Prostate gland (tissue), 2 donors: ENCODE data around the gene SMIM35.

Experiments used
- POLR2A ChIP-seq: fragments of 450-650 bp; IDR thresholded peaks from one replicate; pipeline ENCODE4 v1.6.1; 2016; ENCODE audit warnings: antibody characterized with exemption, mild to moderate bottlenecking
- POLR2AphosphoS5 ChIP-seq: sonication (generic); formaldehyde crosslinking; IDR thresholded peaks from one replicate; pipeline ENCODE4 v1.6.1; 2017; ENCODE audit warnings: antibody characterized with exemption
- TF ChIP-seq, protein P1 (sequence below), 4 experiments: fragments of 200-600 bp in 2 of 4; fragments of 450-650 bp in 2 of 4; sonication (generic) in 2 of 4; IDR thresholded peaks; 1 replicate in 3 of 4; 2 replicates in 1 of 4; pipeline ENCODE4 v1.5.1; 2016 to 2019; ENCODE audit warnings: antibody characterized with exemption in 4 of 4, mild to moderate bottlenecking in 2 of 4, moderate library complexity in 2 of 4

DNA sequence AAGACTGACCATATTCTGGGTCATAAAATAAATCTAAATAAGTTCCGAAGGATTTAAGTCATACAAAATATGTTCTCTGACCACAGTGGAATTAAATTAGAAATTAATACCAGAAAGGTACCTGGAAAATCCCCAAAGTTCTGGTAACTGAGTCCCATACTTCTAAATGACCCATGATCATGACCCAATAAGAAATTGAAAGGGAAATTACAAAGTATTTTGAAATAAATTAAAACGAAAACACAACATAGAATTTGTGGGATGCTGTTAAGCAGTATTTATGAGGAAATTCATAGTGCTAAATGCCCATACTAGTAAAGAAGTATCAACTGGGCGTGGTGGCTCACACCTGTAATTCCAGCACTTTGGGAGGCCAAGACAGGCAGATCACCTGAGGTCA, 123.9 kb downstream of the SMIM35 start:
- TF ChIP-seq, protein P1, sequence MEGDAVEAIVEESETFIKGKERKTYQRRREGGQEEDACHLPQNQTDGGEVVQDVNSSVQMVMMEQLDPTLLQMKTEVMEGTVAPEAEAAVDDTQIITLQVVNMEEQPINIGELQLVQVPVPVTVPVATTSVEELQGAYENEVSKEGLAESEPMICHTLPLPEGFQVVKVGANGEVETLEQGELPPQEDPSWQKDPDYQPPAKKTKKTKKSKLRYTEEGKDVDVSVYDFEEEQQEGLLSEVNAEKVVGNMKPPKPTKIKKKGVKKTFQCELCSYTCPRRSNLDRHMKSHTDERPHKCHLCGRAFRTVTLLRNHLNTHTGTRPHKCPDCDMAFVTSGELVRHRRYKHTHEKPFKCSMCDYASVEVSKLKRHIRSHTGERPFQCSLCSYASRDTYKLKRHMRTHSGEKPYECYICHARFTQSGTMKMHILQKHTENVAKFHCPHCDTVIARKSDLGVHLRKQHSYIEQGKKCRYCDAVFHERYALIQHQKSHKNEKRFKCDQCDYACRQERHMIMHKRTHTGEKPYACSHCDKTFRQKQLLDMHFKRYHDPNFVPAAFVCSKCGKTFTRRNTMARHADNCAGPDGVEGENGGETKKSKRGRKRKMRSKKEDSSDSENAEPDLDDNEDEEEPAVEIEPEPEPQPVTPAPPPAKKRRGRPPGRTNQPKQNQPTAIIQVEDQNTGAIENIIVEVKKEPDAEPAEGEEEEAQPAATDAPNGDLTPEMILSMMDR (IDR thresholded peaks at IDR 0.05), result no peak
- TF ChIP-seq POLR2A, result no peak
- no peak for TF ChIP-seq POLR2AphosphoS5
